Dendritic cell treated with granulocyte-macrophage colony-stimulating factor and Interleukin-4, amounts not matched to agents 40 ng/mL and 50 ng/mL, for 4 days (primary cell): ENCODE results near the gene DZIP1.

ENCODE experiments used
- H3K27ac Mint-ChIP-seq: one replicate; pipeline ENCODE4 v1.8.0; 2022; ENCODE audit warnings: mild to moderate bottlenecking, mixed read lengths
- H3K27me3 Mint-ChIP-seq: one replicate; pipeline ENCODE4 v1.8.0; 2022; ENCODE audit warnings: mild to moderate bottlenecking, mixed read lengths
- H3K36me3 Mint-ChIP-seq: one replicate; pipeline ENCODE4 v1.8.0; 2022; ENCODE audit warnings: low read depth, mixed read lengths
- H3K4me1 Mint-ChIP-seq: one replicate; pipeline ENCODE4 v1.8.0; 2022; ENCODE audit warnings: low read depth, mixed read lengths
- H3K4me3 Mint-ChIP-seq: one replicate; pipeline ENCODE4 v1.8.0; 2022; ENCODE audit warnings: mild to moderate bottlenecking, moderate library complexity, mixed read lengths
- H3K9me3 Mint-ChIP-seq: one replicate; pipeline ENCODE4 v1.8.0; 2022; ENCODE audit warnings: mixed read lengths
- intact Hi-C: fragments of 100-400 bp; cut with micrococcal nuclease; formaldehyde crosslinking; loops from one replicate; pipeline ENCODE4 v1.15.0; 2022

DZIP1 gene

DNA sequence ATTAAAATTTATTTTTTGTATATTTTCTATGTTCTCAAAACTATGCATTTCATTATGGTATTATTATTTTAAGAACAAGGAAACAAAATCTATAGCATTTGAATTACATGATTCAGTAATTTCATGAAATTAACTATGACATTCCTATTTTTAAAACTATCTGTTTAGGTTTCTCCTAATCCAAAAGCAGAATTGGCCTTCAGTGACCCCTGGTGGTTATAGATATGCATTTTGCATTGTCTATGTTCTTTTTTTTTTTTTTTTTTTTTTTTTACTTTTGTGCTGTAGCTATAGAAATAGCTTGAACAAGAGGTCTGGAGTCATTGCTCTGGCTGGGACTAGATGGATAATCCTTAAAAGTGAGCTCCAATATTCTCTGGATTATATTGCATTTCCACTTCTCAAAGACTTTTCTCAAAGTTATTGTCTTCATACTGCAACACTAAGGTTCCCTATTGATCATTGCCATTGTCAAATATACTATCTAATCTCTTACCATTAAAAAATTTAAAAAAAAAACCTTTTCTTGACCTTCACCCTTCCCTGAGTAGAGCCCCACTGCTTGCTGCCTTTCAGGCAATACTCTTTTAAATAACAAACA, 16.6 kb upstream of the DZIP1 start:
- no peak overlapping the region for H3K4me3 Mint-ChIP-seq
- H3K27me3 Mint-ChIP-seq, result no peaks in the 10 kb centered on the region
- no peak overlapping the region for H3K27ac Mint-ChIP-seq
- no peaks in the 10 kb centered on the region for H3K4me1 Mint-ChIP-seq
- intact Hi-C loops, result loop anchor here (1.0 to 5.0 kb wide), 4 partner anchors 39 to 173 kb away; no protein-coding TSS in a partner anchor
- H3K9me3 Mint-ChIP-seq, result peaks cover 24% of the 10 kb centered on the region
- no peaks in the 10 kb centered on the region for H3K36me3 Mint-ChIP-seq

DNA sequence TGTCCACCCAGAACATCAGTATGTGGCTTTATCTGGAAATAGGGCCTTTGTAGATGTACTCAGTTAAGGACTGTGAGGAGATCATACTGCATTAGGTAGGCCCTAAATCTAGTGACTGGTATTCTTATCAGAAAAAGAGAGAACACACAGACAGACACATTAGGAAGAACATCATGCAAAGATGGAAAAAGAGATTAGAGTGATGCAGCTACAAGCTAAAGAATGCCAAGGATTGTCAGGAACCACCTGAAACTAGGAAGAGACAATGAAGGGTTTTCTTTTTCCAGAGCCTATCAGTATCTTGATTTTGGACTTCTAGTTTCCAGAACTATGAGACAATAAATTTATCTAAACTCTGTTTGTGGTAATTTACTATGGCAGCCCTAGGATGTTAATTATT, 15.0 kb upstream of the DZIP1 start:
- H3K4me1 Mint-ChIP-seq, result no peaks in the 10 kb centered on the region
- no peak overlapping the region for H3K4me3 Mint-ChIP-seq
- H3K27ac Mint-ChIP-seq, result no peak overlapping the region
- intact Hi-C loops, result no loop called here
- peaks cover 8% of the 10 kb centered on the region for H3K9me3 Mint-ChIP-seq
- no peaks in the 10 kb centered on the region for H3K27me3 Mint-ChIP-seq
- no peaks in the 10 kb centered on the region for H3K36me3 Mint-ChIP-seq

DNA sequence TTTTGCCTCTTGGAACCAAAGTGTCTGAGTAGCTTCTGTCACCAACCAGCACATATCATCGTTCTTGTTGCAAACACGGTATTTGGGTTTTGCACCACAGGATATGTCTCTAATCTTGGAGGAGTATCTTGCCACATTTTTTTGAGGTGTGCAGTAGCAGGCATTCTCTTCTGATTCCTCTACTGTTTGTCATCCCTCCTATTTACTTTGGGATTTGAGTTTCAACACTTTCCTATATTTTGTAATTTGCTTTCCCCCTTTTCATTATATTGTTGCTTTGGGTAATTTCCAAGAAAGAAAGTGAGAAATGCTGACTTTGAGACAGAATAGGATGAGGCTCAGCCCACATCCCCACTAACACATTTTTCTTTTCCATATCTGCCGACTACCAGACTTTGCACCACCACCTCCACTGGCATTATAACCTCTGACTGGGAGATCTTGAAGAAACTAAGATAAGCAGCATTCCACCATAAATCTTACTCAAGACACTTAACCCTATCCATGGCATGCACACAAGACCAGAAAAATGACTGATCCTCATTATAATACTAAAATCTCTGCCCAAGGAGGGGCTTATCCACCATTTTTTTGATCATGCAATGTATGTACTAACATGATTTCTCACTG, 12.0 kb upstream of the DZIP1 start:
- Mint-ChIP-seq H3K9me3 (peaks cover 6% of the 10 kb centered on the region), H3K27ac (no peak overlapping the region), H3K4me1 (no peaks in the 10 kb centered on the region), H3K36me3 (no peaks in the 10 kb centered on the region), H3K4me3 (no peak overlapping the region), H3K27me3 (no peaks in the 10 kb centered on the region)
- intact Hi-C loops, result no loop called here

DNA sequence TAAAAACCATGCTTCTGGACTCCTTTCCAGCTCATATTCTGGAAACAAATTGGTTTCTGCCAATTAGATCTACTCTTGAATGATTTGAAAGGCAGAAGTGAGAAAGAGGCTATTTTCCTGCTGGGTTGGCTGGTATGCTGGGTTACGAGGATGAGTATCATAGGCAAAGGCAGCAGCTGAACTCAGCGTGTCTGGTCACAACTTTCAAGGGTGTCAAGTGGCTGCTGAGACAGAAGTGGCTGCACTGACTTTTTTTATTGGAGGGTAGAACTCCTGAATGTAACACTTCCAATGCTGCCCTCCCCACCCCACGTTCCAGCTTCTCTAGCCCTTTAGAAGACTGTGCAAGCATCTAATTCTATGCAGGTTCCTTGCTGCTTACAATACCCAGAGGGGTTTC, 8.3 kb upstream of the DZIP1 start:
- intact Hi-C loops, result no loop called here
- H3K27me3 Mint-ChIP-seq, result no peaks in the 10 kb centered on the region
- H3K9me3 Mint-ChIP-seq, result peaks cover 6% of the 10 kb centered on the region
- H3K36me3 Mint-ChIP-seq, result no peaks in the 10 kb centered on the region
- H3K4me3 Mint-ChIP-seq, result no peak overlapping the region
- H3K27ac Mint-ChIP-seq, result no peak overlapping the region
- H3K4me1 Mint-ChIP-seq, result peaks cover 13% of the 10 kb centered on the region

DNA sequence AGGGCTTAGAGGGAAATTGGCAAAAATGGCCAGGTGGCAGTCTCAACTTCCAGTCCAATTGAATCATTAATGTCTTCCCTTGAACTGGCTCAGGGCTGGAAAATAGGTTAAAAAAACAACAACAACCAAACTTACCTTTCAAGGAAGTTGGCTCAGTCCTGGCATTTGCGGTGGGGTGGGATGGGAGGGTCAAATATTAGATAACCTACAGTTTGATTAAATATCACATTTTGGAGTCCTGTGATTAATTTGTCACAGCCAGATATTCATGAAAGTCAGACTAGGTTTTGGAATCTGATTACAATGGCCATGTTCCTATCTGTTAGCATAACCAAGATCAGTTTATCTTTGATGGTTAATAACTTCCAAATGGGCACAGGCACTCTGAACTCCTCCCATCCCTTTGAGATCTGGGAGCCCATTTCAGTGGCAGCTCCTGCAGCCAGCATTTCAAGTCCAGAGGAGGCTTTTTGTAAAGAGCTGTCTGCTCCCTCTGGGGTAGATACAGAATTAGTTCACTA, 7.8 kb upstream of the DZIP1 start:
- Mint-ChIP-seq H3K9me3 (peaks cover 6% of the 10 kb centered on the region), H3K4me3 (no peak overlapping the region), H3K4me1 (peaks cover 13% of the 10 kb centered on the region), H3K27ac (no peak overlapping the region), H3K36me3 (no peaks in the 10 kb centered on the region), H3K27me3 (no peaks in the 10 kb centered on the region)
- intact Hi-C loops, result no loop called here

DNA sequence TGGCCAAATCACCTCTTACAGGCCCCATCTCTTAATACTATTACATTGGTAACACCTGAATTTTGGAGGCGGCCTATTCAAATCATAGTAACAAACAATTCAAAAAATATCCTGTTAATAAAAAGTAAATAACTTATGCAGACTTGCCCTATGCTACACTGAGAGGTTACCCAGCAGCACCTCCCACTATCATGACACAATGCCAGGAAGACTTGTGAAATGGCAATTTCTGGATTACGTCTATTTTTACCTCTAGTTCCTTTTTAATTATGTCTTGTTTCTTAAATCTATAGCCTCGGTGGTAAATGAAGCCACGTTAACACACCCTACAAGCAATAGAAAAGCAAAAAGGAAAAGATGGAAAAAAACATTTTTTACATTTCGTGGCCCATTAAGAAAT, 6.2 kb upstream of the DZIP1 start:
- Mint-ChIP-seq H3K36me3 (no peaks in the 10 kb centered on the region), H3K9me3 (no peaks in the 10 kb centered on the region), H3K4me1 (peaks cover 13% of the 10 kb centered on the region), H3K27ac (no peak overlapping the region), H3K27me3 (peaks cover 3% of the 10 kb centered on the region), H3K4me3 (no peak overlapping the region)
- intact Hi-C loops, result no loop called here

DNA sequence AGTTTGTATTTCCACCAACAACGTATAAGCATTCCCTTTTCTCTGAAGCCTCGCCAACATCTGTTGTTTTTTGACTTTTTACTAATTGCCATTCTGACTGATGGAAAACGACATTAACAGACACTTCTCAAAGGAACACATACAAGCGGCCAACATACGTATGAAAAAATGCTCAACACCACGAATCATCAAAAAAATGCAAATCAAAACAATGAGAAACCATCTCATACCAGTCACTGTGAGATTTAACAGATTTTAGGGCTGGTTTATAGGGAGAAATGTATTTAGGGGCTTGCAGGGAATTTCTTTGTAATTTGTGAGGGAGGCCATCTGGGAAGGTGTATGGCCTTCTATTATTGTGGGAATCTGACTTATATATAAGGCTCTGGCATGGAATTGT, 2.8 kb upstream of the DZIP1 start:
- H3K9me3 Mint-ChIP-seq, result no peaks in the 10 kb centered on the region
- peaks cover 27% of the 10 kb centered on the region for H3K27me3 Mint-ChIP-seq
- intact Hi-C loops, result no loop called here
- H3K4me3 Mint-ChIP-seq, result no peak overlapping the region
- peaks cover 27% of the 10 kb centered on the region for H3K4me1 Mint-ChIP-seq
- no peak overlapping the region for H3K27ac Mint-ChIP-seq
- no peaks in the 10 kb centered on the region for H3K36me3 Mint-ChIP-seq

DNA sequence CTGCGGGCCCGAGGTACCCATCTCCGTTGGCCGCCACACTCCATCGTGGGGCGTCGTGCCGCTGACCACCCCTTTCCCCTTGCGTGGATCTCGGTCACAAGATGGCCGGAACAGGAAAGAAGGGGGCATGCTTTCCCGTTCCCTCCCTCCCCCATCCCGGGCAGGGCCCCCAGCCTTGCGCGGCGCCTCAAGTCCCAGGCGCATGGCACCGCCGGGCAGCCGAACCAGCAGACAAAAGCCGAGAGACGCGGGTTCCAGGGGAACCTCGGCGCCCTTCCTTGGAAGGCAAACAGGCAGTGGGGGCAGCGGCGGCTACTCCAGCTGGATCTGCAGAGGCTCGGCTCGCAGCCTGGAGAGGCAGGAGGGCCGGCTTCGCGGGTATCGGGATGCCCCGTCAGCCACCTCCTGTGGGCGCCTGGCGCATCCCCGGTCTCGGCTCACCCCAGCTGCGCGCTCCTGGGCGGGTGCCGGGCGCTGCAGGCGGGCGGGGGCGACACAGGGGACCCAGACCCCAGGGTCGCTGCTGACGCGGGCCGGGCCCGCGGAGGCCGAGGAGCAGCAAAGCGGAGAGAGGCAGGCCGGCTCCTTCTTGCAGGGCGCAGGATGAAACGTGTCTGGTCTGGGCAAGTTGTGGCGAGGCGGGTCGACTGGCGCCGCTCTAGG, 439 bp downstream of the DZIP1 start:
- no peaks in the 10 kb centered on the region for H3K9me3 Mint-ChIP-seq
- peak overlapping the region; percentile 68 for H3K4me3 Mint-ChIP-seq
- intact Hi-C loops, result no loop called here
- H3K4me1 Mint-ChIP-seq, result peaks cover 20% of the 10 kb centered on the region
- no peaks in the 10 kb centered on the region for H3K36me3 Mint-ChIP-seq
- no peak overlapping the region for H3K27ac Mint-ChIP-seq
- peaks cover 53% of the 10 kb centered on the region for H3K27me3 Mint-ChIP-seq

DNA sequence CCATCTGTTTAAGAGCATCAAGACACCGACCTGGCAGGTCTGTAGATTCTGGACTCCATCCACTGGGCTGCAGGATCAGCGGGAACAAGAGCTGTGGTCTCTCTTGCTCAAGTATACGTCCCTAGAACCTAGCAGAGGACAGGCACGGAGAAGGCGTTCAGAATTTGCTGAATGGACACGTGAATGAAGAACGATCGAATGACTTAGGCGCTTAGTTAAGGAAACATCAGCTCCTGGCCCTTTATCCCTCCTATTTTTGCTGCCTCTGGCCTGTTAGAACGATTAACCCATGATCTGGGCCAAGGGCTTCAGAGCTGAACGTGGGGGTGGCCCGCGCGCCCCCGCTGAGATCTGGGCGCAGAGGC, 953 bp downstream of the DZIP1 start:
- H3K9me3 Mint-ChIP-seq, result no peaks in the 10 kb centered on the region
- H3K27ac Mint-ChIP-seq, result no peak overlapping the region
- H3K27me3 Mint-ChIP-seq, result peaks cover 53% of the 10 kb centered on the region
- intact Hi-C loops, result no loop called here
- peaks cover 20% of the 10 kb centered on the region for H3K4me1 Mint-ChIP-seq
- H3K4me3 Mint-ChIP-seq, result peak overlapping the region; percentile 68
- no peaks in the 10 kb centered on the region for H3K36me3 Mint-ChIP-seq

DNA sequence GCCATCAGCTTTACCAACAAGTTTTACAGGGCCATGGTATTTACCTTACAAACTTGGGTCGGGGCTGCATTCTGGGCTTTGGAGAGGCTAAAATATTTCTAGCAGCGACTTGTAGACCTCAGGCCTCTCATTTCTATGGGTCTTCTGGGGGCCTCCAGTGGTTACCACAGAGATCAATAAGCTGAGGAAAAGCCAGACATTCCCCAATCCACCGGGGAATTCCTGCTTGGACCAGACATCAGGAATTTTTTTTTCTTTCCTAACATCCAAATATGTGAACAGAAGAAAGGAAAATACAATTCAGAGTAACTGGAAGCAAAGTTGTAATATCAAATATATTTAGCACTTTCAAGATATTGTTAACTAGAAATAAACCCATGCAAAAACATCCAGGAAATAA, 1.5 kb downstream of the DZIP1 start:
- H3K27me3 Mint-ChIP-seq, result peaks cover 55% of the 10 kb centered on the region
- intact Hi-C loops, result no loop called here
- no peak overlapping the region for H3K27ac Mint-ChIP-seq
- H3K4me1 Mint-ChIP-seq, result peaks cover 20% of the 10 kb centered on the region
- no peaks in the 10 kb centered on the region for H3K36me3 Mint-ChIP-seq
- no peaks in the 10 kb centered on the region for H3K9me3 Mint-ChIP-seq
- H3K4me3 Mint-ChIP-seq, result no peak overlapping the region

DNA sequence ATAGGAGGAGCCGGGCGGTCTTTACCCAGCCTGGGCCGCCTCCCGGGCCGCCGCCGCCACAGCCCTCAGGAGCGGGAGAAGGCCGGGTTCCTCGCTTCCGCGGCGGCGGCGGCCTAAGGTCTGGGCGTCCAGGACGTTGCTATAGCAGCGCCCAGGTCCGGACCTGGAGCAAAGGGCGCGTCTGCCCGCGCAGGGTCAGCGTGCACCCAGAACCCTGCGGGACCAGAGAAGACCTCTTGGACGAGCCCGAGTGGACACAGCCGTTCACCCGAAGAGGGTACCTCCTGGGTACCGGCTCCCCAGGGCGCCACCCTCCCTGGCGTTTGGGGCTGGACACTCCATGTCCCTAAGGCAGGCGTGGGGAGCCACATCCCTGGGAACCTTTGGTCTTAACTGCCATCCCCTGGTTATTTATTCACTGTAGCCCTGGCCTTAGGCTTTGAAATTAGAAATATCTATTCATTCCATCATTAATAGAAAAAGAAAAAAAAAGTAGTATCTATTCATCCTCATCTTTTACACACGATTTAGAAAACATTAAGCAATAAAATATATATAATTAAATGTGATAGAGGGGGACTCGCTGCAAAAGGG, 2.4 kb downstream of the DZIP1 start:
- intact Hi-C loops, result no loop called here
- H3K27ac Mint-ChIP-seq, result no peak overlapping the region
- peaks cover 20% of the 10 kb centered on the region for H3K4me1 Mint-ChIP-seq
- H3K9me3 Mint-ChIP-seq, result no peaks in the 10 kb centered on the region
- H3K27me3 Mint-ChIP-seq, result peaks cover 55% of the 10 kb centered on the region
- peak overlapping the region; percentile 37 for H3K4me3 Mint-ChIP-seq
- H3K36me3 Mint-ChIP-seq, result no peaks in the 10 kb centered on the region

DNA sequence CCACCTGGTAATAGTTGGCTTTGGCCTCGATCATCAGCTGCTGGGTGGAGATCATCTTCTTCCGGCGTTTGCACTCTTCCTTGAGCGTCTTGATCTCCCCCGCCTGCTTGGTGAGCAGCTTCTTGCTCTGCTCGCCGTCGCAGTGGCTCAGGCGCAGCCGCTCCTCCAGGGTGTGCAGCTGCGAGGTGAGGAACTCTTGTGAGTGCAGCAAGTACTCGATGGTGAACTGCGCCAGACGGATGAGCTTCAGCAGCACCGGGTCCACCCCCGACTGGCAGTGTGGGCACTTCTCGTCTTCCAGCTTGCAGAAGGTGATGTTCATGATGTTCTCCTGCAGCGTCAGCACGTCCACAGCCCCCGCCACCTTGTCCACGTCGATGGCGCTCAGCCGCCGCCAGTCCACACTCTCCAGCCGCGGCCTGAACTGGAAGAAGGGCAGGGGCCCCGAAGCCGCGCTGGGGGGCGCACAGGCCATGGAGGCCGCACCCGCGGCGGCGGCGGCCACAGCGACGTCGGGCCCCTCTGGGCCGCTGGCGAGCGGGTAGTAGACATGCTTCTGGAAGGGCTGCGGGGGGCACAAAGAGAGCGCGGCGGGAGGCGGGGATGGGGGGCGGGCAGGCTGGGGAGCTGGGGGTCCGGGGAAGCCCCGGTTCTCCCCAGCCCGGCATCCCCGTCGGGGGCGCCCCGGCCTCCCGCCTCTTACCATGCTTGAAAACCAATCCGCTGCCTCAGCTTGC, 3.0 kb downstream of the DZIP1 start:
- Mint-ChIP-seq H3K27me3 (peaks cover 55% of the 10 kb centered on the region), H3K4me3 (no peak overlapping the region), H3K4me1 (peaks cover 20% of the 10 kb centered on the region), H3K27ac (no peak overlapping the region), H3K9me3 (no peaks in the 10 kb centered on the region), H3K36me3 (no peaks in the 10 kb centered on the region)
- intact Hi-C loops, result no loop called here

DNA sequence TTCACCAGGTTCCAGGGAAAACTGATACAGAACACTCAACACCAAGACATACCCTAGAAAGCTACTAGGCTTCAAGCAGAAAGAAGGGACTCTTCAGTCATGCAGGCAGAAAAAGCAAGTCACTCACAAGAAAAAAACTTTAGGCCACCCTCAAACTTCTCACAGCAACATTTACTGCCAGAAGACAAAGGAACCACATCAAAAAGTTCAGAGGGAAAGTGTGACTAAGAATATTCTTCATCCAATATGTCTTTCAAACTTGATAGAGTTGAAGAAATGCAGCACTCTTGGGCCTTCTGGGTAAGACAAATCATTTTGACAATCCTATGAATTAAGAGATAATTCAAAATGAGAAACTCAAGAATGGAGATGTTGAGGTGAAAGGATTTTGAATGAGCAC, 7.7 kb downstream of the DZIP1 start:
- Mint-ChIP-seq H3K36me3 (no peaks in the 10 kb centered on the region), H3K27me3 (peaks cover 29% of the 10 kb centered on the region), H3K4me3 (no peak overlapping the region), H3K9me3 (no peaks in the 10 kb centered on the region), H3K27ac (no peak overlapping the region), H3K4me1 (peaks cover 6% of the 10 kb centered on the region)
- intact Hi-C loops, result no loop called here

DNA sequence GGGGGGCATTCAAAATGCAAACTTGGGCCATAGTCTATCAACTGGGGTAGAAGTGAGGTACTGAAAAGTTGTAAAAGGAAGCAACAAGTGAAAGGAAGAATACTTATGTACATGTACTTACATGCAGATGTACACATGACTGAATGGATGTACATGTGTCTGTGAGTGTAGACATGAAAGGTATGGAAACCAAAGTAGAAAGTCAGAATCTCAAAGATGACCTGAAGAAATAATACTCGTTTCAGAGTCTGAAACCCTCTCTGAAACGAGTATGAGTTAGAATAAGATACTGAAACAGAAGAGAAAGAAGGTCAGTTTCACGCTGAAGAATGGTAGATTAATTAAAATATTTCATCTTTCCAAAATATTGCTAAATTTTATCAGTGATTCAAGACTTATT, 13.9 kb downstream of the DZIP1 start:
- H3K4me3 Mint-ChIP-seq, result no peak overlapping the region
- H3K27me3 Mint-ChIP-seq, result peaks cover 4% of the 10 kb centered on the region
- no peak overlapping the region for H3K27ac Mint-ChIP-seq
- no peaks in the 10 kb centered on the region for H3K9me3 Mint-ChIP-seq
- no peaks in the 10 kb centered on the region for H3K36me3 Mint-ChIP-seq
- intact Hi-C loops, result no loop called here
- no peaks in the 10 kb centered on the region for H3K4me1 Mint-ChIP-seq
